Activated CD8-positive, alpha-beta T cell treated with anti-CD3 and anti-CD28 coated beads for 36 hours (primary cell): Measurements from ENCODE around the gene GCK. TPM values are rescaled to one million over a fixed set of nuclear protein-coding genes. Genes with fewer than 3 reads are reported as not detected.

Experiments
- ATAC-seq: fragments of 200-7000 bp; cut with Tn5 transposase; one replicate; pipeline ENCODE4 v1.10.0; 2021; ENCODE audit warnings: mild to moderate bottlenecking, moderate library complexity
- CTCF ChIA-PET: fragments of 350-600 bp; sonication (Branson Sonifier 250); formaldehyde crosslinking; loops from one replicate; lab custom pipeline; 2021; ENCODE audit warnings: antibody characterized with exemption; lab: Charles Lee
- POLR2A ChIA-PET: fragments of 350-600 bp; sonication (Branson Sonifier 250); formaldehyde crosslinking; loops from one replicate; lab custom pipeline; 2021; ENCODE audit warnings: antibody characterized with exemption; lab: Charles Lee
- DNase-seq: peaks from one replicate; pipeline ENCODE4 v3.0.0-alpha.2; 2020
- H3K27ac Mint-ChIP-seq: one replicate; pipeline ENCODE4 v1.8.0; 2021; ENCODE audit warnings: mild to moderate bottlenecking, mixed read lengths
- H3K27me3 Mint-ChIP-seq: one replicate; pipeline ENCODE4 v1.8.0; 2021; ENCODE audit warnings: mixed read lengths
- H3K36me3 Mint-ChIP-seq: one replicate; pipeline ENCODE4 v1.8.0; 2021; ENCODE audit warnings: low read depth, mixed read lengths
- H3K4me1 Mint-ChIP-seq: one replicate; pipeline ENCODE4 v1.8.0; 2021; ENCODE audit warnings: low read depth, mixed read lengths
- H3K4me3 Mint-ChIP-seq: one replicate; pipeline ENCODE4 v1.8.0; 2021; ENCODE audit warnings: mild to moderate bottlenecking, moderate library complexity, mixed read lengths
- H3K9me3 Mint-ChIP-seq: one replicate; pipeline ENCODE4 v1.8.0; 2021; ENCODE audit warnings: mixed read lengths
- CTCF ChIP-seq: fragments of 200-600 bp; IDR thresholded peaks from one replicate; pipeline ENCODE4 v1.8.0; 2022; ENCODE audit warnings: antibody characterized with exemption, mild to moderate bottlenecking
- intact Hi-C: fragments of 100-400 bp; cut with micrococcal nuclease; formaldehyde crosslinking; loops from one replicate; pipeline ENCODE4 v1.10.0; 2022
- total RNA-seq, 2 experiments: library from RNA; stranded (reverse); gene quantifications; one replicate each; pipeline ENCODE4 v1.2.3, GENCODE V29; 2021

GCK gene
- total RNA-seq, 2 experiments from 2014 or later = 2.1 to 2.6 TPM

GRCh38 chr7:44152971-44153947 lies 36.0 kb downstream of the GCK start:
- Mint-ChIP-seq H3K4me1 (no peaks in the 10 kb centered on the region), H3K27ac (no peak overlapping the region), H3K27me3 (no peaks in the 10 kb centered on the region), H3K36me3 (no peaks in the 10 kb centered on the region), H3K9me3 (no peaks in the 10 kb centered on the region), H3K4me3 (no peak overlapping the region)
- intact Hi-C loops = no loop called here
- no peak for TF ChIP-seq CTCF
- DNase-seq (no peak), ATAC-seq (no peak)
- ChIA-PET POLR2A (no interaction called here), CTCF (no interaction called here)

GRCh38 chr7:44151956-44152355 lies 37.3 kb downstream of the GCK start:
- ATAC-seq (no peak), DNase-seq (no peak)
- no peak for TF ChIP-seq CTCF
- intact Hi-C loops = no loop called here
- Mint-ChIP-seq H3K9me3 (no peaks in the 10 kb centered on the region), H3K4me3 (no peak overlapping the region), H3K27me3 (no peaks in the 10 kb centered on the region), H3K36me3 (no peaks in the 10 kb centered on the region), H3K27ac (no peak overlapping the region), H3K4me1 (no peaks in the 10 kb centered on the region)
- ChIA-PET POLR2A (no interaction called here), CTCF (no interaction called here)

- H3K4me3 Mint-ChIP-seq = no peak overlapping the region
- peaks cover 4% of the 10 kb centered on the region for H3K4me1 Mint-ChIP-seq
- ATAC-seq (no peak), DNase-seq (no peak)
- H3K9me3 Mint-ChIP-seq = no peaks in the 10 kb centered on the region
- no peaks in the 10 kb centered on the region for H3K36me3 Mint-ChIP-seq
- no peaks in the 10 kb centered on the region for H3K27me3 Mint-ChIP-seq
- intact Hi-C loops = no loop called here
- H3K27ac Mint-ChIP-seq = no peak overlapping the region
- ChIA-PET CTCF (no interaction called here), POLR2A (no interaction called here)
- TF ChIP-seq CTCF = no peak
Measured at GRCh38 chr7:44150966-44151941, 38.0 kb downstream of the GCK start.

- intact Hi-C loops = no loop called here
- no peak for DNase-seq
- Mint-ChIP-seq H3K36me3 (no peaks in the 10 kb centered on the region), H3K9me3 (no peaks in the 10 kb centered on the region), H3K27ac (no peak overlapping the region), H3K27me3 (no peaks in the 10 kb centered on the region), H3K4me3 (no peak overlapping the region), H3K4me1 (peaks cover 5% of the 10 kb centered on the region)
- POLR2A ChIA-PET = no interaction called here
- no peak for ATAC-seq
- CTCF ChIA-PET = no interaction called here
- TF ChIP-seq CTCF = no peak
Measured at GRCh38 chr7:44150466-44150832, 38.8 kb downstream of the GCK start.
